Panc1 (cell line): ENCODE data around the gene KLF15. TPM values are rescaled to one million over a fixed set of nuclear protein-coding genes. Genes with fewer than 3 reads are reported as not detected.

ENCODE experiments used
- ATAC-seq: fragments of 200-7000 bp; cut with Tn5 transposase; 2 replicates; pipeline ENCODE4 v1.9.1; 2020; ENCODE audit warnings: mild to moderate bottlenecking, moderate library complexity
- BruUV-seq: library from RNA; stranded (reverse); fragments of 400-500 nt; replicated peaks from 2 replicates; lab custom pipeline; 2021; lab: Mats Ljungman, UMichigan
- CTCF ChIA-PET: fragments of 300-600 bp; sonication (Branson Sonifier 250); formaldehyde crosslinking; loops from one replicate; lab custom pipeline; 2022; ENCODE audit warnings: antibody characterized with exemption; lab: Charles Lee
- POLR2A ChIA-PET: fragments of 300-600 bp; sonication (Branson Sonifier 250); formaldehyde crosslinking; loops from one replicate; lab custom pipeline; 2022; ENCODE audit warnings: antibody characterized with exemption; lab: Charles Lee
- DNase-seq: peaks from one replicate; pipeline ENCODE4 v3.0.0-alpha.2; 2010; ENCODE audit warnings: low read depth, low spot score
- H3K27ac ChIP-seq: 2 replicates; pipeline ENCODE4 v1.5.1; 2011; ENCODE audit warnings: mild to moderate bottlenecking, low read length, inconsistent platforms
- H3K27me3 ChIP-seq: fragments of 200-500 bp; sonication (Bioruptor generic); 2 replicates; pipeline ENCODE4 v1.6.0; 2014; ENCODE audit warnings: low read length, inconsistent platforms; ENCODE audit not compliant: control insufficient read depth, insufficient read depth
- H3K36me3 ChIP-seq: fragments of 200-500 bp; sonication (Bioruptor generic); 2 replicates; pipeline ENCODE4 v1.5.1; 2014; ENCODE audit warnings: inconsistent platforms, mild to moderate bottlenecking, low read length, moderate library complexity; ENCODE audit not compliant: control insufficient read depth, insufficient read depth
- H3K4me1 ChIP-seq: 2 replicates; pipeline ENCODE4 v1.5.1; 2011; ENCODE audit warnings: inconsistent platforms, mild to moderate bottlenecking, low read length, moderate library complexity; ENCODE audit not compliant: control insufficient read depth, insufficient read depth
- H3K4me3 ChIP-seq, 2 experiments: 2 replicates each; pipeline ENCODE4 v1.5.1; 2011 to 2012; ENCODE audit warnings: low read depth in 2 of 2, low read length in 2 of 2, mild to moderate bottlenecking in 2 of 2, inconsistent platforms in 1 of 2, moderate library complexity in 1 of 2
- H3K9me3 ChIP-seq: fragments of 200-500 bp; sonication (Bioruptor generic); 2 replicates; pipeline ENCODE4 v1.5.1; 2014; ENCODE audit warnings: low read depth, mild to moderate bottlenecking, inconsistent platforms, low read length, moderate library complexity; ENCODE audit not compliant: control insufficient read depth, insufficient read depth
- CTCF ChIP-seq: fragments of 450-650 bp; IDR thresholded peaks from 2 replicates; pipeline ENCODE4 v1.5.1; 2017; ENCODE audit warnings: mild to moderate bottlenecking
- POLR2AphosphoS5 ChIP-seq: IDR thresholded peaks from 2 replicates; pipeline ENCODE4 v1.6.1; 2012; ENCODE audit warnings: mild to moderate bottlenecking, low read depth, low read length, moderate library complexity
- REST ChIP-seq, 2 experiments: IDR thresholded peaks; 2 replicates each; pipeline ENCODE4 v1.6.1; 2011 to 2012; ENCODE audit warnings: low read depth in 2 of 2, control low read depth in 1 of 2, low read length in 1 of 2, mild to moderate bottlenecking in 1 of 2, moderate library complexity in 1 of 2; ENCODE audit not compliant: insufficient read depth in 1 of 2
- SIN3A ChIP-seq: IDR thresholded peaks from 2 replicates; pipeline ENCODE4 v1.6.1; 2012; ENCODE audit warnings: low read depth, mild to moderate bottlenecking, low read length, moderate library complexity, borderline replicate concordance; ENCODE audit not compliant: insufficient read depth
- TCF7L2 ChIP-seq: IDR thresholded peaks from 2 replicates; pipeline ENCODE4 v1.6.1; 2011; ENCODE audit warnings: mild to moderate bottlenecking, low read depth, low read length, inconsistent platforms
- in situ Hi-C: cut with HindIII; loops from 2 replicates; pipeline ENCODE4 v1.10.0; 2016; ENCODE audit warnings: low sequenced_read_pairs, low pct_unique_long_range_greater_than_20kb
- intact Hi-C: fragments of 100-400 bp; cut with micrococcal nuclease; formaldehyde crosslinking; loops from one replicate; pipeline ENCODE4 v1.10.0; 2022; ENCODE audit not compliant: unreplicated experiment
- total RNA-seq: library from RNA; stranded (reverse); gene quantifications from one replicate; pipeline ENCODE4 v1.2.1, GENCODE V29; 2021; ENCODE audit not compliant: unreplicated experiment

The KLF15 gene
- total RNA-seq, 1 experiment from 2014 or later, result 0.10 TPM

- Histone ChIP-seq H3K27me3 (peaks cover 23% of the 10 kb centered on the region), H3K4me1 (peaks cover 13% of the 10 kb centered on the region), H3K4me3 (peak overlapping the region; percentile 20 to 44), H3K9me3 (no peaks in the 10 kb centered on the region), H3K36me3 (no peaks in the 10 kb centered on the region; the same call in 1 of the 2 replicates), H3K27ac (no peak overlapping the region)
- in situ Hi-C loops, result no loop called here
- no TSS peak for BruUV-seq
- ATAC-seq (peak; percentile 42), DNase-seq (no peak)
- TF ChIP-seq TCF7L2 (no peak), SIN3A (no peak), POLR2AphosphoS5 (no peak), REST (IDR thresholded peaks at IDR 0.05; ENCODE audit: insufficient read depth in 1 of 2, low read depth in 2 of 2, low read length in 1 of 2) (no peak), CTCF (no peak)
- CTCF ChIA-PET, result no interaction called here
- intact Hi-C loops, result no loop called here
- POLR2A ChIA-PET, result no interaction called here
These were observed 1.3 kb downstream of the KLF15 start for GRCh38 chr3:126355777-126356372.

- intact Hi-C loops, result no loop called here
- Histone ChIP-seq H3K36me3 (no peaks in the 10 kb centered on the region; the same call in 1 of the 2 replicates), H3K4me3 (no peak overlapping the region; a peak in 1 of 4 replicates), H3K27me3 (peaks cover 18% of the 10 kb centered on the region), H3K27ac (no peak overlapping the region), H3K4me1 (peaks cover 13% of the 10 kb centered on the region), H3K9me3 (no peaks in the 10 kb centered on the region)
- ATAC-seq (no peak), DNase-seq (no peak)
- in situ Hi-C loops, result no loop called here
- ChIA-PET POLR2A (no interaction called here), CTCF (no interaction called here)
- BruUV-seq, result no TSS peak
- TF ChIP-seq CTCF, result no peak
- no peak for TF ChIP-seq REST (IDR thresholded peaks at IDR 0.05; ENCODE audit: insufficient read depth in 1 of 2, low read depth in 2 of 2, low read length in 1 of 2)
- TF ChIP-seq POLR2AphosphoS5, result no peak
- no peak for TF ChIP-seq SIN3A
- TF ChIP-seq TCF7L2, result no peak
These were observed 2.0 kb downstream of the KLF15 start for GRCh38 chr3:126355251-126355650.
